ENCODE data around the gene FAIM2.

FAIM2 gene

GRCh38 chr12:49916129-49916919 is 12.6 kb upstream of the FAIM2 start:
- H3K27ac ChIP-seq, result no peak overlapping the region
- TF ChIP-seq CTCF (conservative IDR thresholded peaks at IDR 0.05) (no peak), ZFX (IDR thresholded peaks at IDR 0.05) (no peak)

GRCh38 chr12:49912345-49913255 is 8.9 kb upstream of the FAIM2 start:
- no peak overlapping the region for H3K27ac ChIP-seq
- no peak for TF ChIP-seq CTCF (conservative IDR thresholded peaks at IDR 0.05)
- no peak for TF ChIP-seq ZFX (IDR thresholded peaks at IDR 0.05)

- H3K27ac ChIP-seq, result no peak overlapping the region
- TF ChIP-seq ZFX (IDR thresholded peaks at IDR 0.05) (no peak), CTCF (conservative IDR thresholded peaks at IDR 0.05) (no peak)
Observed at GRCh38 chr12:49911213-49911605, 7.5 kb upstream of the FAIM2 start.

- H3K27ac ChIP-seq, result no peak overlapping the region
Observed at GRCh38 chr12:49910331-49911212, 6.9 kb upstream of the FAIM2 start.

GRCh38 chr12:49909826-49910225 is 6.1 kb upstream of the FAIM2 start:
- TF ChIP-seq ZFX (IDR thresholded peaks at IDR 0.05) (no peak), CTCF (conservative IDR thresholded peaks at IDR 0.05) (no peak)
- no peak overlapping the region for H3K27ac ChIP-seq

More at GRCh38 chr12:49910331-49911212, 6.9 kb upstream of the FAIM2 start:
- no peak for TF ChIP-seq ZFX (IDR thresholded peaks at IDR 0.05)

- no peak for TF ChIP-seq CTCF (conservative IDR thresholded peaks at IDR 0.05)
- TF ChIP-seq ZFX (IDR thresholded peaks at IDR 0.05), result no peak
- no peak overlapping the region for H3K27ac ChIP-seq
Observed at GRCh38 chr12:49909356-49909755, 5.7 kb upstream of the FAIM2 start.

- no peak overlapping the region for H3K27ac ChIP-seq
- TF ChIP-seq ZFX (IDR thresholded peaks at IDR 0.05), result no peak
Observed at GRCh38 chr12:49907352-49907751, 3.7 kb upstream of the FAIM2 start.

All from C4-2B (cell line).